ENCODE measurements around the gene CDC42BPG. TPM values are rescaled to one million over a fixed set of nuclear protein-coding genes. Genes with fewer than 3 reads are reported as not detected.

Gene CDC42BPG, protein sequence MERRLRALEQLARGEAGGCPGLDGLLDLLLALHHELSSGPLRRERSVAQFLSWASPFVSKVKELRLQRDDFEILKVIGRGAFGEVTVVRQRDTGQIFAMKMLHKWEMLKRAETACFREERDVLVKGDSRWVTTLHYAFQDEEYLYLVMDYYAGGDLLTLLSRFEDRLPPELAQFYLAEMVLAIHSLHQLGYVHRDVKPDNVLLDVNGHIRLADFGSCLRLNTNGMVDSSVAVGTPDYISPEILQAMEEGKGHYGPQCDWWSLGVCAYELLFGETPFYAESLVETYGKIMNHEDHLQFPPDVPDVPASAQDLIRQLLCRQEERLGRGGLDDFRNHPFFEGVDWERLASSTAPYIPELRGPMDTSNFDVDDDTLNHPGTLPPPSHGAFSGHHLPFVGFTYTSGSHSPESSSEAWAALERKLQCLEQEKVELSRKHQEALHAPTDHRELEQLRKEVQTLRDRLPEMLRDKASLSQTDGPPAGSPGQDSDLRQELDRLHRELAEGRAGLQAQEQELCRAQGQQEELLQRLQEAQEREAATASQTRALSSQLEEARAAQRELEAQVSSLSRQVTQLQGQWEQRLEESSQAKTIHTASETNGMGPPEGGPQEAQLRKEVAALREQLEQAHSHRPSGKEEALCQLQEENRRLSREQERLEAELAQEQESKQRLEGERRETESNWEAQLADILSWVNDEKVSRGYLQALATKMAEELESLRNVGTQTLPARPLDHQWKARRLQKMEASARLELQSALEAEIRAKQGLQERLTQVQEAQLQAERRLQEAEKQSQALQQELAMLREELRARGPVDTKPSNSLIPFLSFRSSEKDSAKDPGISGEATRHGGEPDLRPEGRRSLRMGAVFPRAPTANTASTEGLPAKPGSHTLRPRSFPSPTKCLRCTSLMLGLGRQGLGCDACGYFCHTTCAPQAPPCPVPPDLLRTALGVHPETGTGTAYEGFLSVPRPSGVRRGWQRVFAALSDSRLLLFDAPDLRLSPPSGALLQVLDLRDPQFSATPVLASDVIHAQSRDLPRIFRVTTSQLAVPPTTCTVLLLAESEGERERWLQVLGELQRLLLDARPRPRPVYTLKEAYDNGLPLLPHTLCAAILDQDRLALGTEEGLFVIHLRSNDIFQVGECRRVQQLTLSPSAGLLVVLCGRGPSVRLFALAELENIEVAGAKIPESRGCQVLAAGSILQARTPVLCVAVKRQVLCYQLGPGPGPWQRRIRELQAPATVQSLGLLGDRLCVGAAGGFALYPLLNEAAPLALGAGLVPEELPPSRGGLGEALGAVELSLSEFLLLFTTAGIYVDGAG (N-terminal part only)
- total RNA-seq (2022; extraction: Qiagen RNA extraction; ENCODE audit: low read depth) = 1.4 to 1.8 TPM (median 1.6 TPM) in 5 replicates

DNA sequence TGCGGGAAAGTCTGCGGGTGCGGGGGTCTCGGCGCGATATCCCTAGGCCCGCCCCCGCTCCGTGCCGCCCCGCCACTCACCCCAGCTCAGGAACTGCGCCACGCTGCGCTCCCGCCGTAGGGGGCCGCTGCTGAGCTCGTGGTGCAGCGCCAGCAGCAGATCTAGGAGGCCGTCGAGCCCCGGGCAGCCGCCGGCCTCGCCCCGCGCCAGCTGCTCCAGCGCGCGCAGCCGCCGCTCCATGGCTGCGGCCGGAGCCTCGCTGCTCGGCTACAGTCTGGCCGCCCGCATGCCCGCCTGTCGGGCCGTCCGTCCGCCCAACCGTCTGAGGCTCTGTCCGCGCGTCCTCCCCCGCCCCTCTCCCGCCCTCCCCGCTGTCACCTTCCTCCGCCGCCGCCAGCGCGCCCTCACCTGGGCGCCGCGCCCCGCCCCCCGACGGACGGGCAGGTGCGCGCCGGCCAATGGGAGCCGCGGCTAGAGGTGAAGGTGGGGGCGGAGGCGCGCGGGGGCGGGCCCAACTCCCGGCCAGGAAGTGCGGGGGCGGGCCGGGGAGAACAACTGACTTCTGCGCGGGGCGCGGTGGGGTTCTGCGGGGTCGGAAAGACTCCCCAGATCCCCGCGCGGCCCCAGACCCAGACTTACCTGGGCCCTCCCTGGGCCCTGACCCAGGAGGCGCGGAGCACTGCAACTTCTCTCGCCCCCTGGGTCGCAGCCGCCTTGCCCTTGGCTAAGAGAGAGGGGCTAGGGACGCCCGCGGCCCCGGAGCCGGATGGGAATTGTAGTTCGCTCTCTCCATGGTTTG is at the start of gene CDC42BPG:
Gene CDC42BPG, minus strand, starts transcription at position 324 of the 799 bp plus-strand sequence. Its CDS starts 84 bp downstream, at position 240.

DNA sequence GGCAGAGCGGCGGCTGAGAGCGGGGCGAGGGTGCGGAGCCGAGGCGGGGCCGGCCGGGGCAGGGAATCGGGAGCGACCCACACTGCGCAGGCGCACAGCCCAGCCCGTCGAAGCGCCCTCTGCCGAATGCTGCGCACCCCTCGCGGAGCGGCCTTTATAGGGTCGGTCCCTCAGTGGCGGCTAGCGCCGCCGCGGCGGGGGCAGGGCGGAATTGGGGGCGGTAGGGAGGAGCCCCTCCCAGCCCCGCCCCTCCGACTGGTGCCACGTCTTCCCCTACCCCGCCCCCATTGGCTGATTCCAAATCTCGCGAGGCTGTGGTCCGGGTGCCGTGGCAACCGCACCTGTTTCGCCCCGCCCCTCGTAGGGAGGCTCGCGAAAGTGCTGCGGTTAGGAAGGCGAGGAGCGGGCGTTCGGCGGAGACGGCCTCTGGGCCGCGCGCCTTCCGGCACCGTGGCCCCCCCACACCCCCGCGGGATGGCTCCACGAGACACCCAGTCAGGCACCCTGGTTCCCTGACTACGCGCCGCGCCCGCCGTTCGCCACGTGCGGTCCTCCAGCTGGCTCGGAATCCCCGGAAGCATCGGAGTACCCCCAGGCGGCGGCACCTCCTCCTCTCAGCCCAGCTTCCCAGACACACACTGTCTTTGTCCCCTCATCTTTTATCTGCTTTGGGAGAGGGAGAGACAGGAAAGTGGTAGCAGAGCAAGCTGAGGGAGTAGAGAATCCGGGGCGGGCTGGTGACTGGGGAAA is 34.2 kb upstream of the CDC42BPG start, which contains the start of gene EHD1:
Gene EHD1, minus strand, starts transcription at position 128 of the 750 bp plus-strand sequence. CDS start 157 bp downstream, outside the sequence.

DNA sequence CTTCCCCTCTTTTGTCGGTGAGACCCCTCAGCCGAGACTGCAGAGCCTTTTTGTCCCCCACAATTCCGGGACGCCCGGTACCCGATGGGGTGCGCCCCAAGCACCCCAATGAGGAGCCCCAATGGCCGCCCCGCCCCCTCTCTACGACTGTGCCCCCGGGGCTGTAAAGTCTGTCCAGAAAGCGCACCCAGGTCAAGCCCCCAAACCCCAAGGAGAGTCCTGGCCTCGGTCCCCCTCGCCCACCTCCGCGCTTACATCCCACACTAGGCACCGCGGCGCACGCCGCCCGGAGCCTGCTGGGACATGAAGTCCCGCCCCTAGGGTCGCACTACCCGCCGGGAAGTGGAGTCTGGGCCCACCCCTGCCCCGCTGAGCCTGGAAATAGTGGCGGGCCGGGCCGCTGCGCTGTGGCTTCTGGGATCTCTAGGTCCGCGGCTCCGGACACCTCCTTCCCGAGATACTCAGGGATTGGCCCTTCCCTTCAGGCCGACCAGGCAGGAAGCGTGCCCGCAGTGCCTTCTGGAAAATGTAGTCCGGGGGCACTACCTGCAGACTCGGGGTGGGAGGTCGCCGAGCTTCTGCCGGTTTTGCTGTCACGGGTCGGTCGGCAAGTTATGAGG is 34.1 kb downstream of the CDC42BPG start, which contains the start of gene MEN1:
Gene MEN1, minus strand, starts transcription at position 281 of the 620 bp plus-strand sequence. CDS start 442 bp downstream, outside the sequence.

DNA sequence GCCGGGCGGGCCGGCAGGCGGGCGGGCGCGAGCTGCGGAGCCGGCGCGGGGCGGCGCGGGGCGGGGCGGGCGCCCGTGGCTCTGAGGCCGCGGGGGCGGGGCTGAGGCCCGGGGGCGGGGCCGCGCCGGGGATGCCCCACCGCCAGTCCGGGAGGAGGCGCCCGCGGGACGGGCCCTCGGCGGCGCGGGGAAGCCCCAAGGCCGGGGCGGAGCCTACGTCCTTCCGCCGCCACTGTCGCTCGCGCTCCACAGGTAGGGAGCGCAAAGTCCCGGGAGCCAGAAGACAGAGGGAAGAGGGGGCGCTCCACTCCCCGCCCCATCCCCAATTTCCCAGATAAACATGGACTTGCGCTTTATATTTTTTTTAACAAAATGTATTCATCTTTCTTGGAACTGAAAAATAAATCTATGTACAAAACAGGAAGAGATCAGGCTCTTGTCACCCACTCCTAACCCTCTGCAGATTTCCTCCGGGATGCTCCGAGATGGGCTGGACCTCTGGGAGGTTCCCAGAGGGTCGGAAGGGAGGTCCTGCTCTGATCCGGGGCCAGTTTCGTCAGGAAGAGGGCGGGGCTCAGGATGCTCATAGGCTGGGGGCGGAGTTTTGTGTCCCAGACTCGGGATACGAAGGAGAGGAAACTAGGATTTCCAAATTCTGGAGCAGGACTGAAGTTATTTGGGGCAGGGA is 41.2 kb downstream of the CDC42BPG start, which contains the start of gene MAP4K2:
Gene MAP4K2, minus strand, starts transcription at position 57 of the 688 bp plus-strand sequence. CDS start 65 bp downstream, outside the sequence.

DNA sequence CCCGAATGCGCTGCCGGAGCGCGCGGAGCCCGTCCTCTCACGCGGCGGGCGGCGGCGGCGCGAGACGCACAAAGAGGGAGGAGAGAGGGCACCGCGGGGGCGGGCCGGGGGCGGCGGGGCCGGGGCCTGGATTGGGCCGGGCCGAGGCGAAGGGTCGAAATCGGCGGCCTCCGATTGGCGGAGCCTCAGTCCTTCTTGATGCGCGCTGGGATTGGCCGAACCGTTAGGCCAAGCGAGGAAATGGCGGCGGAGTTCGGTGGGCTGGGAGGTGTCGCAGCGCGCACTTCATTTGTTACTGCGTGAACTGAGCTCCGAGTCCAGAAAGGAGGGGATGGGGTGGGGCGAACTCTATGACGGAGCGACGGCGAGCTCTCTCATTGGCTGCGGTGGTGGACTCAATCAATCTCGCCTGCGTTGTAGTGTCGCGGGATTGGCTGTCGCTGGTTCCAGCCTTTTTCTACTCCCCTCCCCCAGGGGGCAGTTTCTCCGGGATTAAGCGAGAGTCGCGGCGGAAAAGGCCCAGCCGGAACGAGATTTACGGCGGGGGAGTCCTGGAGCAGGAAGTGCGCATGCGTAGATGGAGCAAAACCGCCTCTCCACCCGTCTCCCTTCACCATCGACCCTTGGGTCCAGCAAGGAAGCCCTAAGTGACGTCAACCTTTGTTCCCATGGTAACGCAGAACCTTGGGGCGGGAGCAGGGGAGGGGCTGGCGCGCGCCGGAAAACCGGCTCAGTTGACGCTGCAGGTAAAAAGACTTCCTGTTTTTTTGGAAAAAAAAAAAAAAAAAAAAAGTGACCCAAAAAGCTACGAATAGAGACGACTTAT is 65.8 kb downstream of the CDC42BPG start, which contains the start of gene SF1:
Gene SF1, minus strand, starts transcription at position 70 of the 826 bp plus-strand sequence. CDS start 150 bp downstream, outside the sequence.

Other genes with a start within 250 kb of the CDC42BPG start
- gene NRXN2, start 121.5 kb downstream of the CDC42BPG start, total RNA-seq (2022; extraction: Qiagen RNA extraction; ENCODE audit: low read depth) = 0.03 to 0.30 TPM (median 0.12 TPM) in 5 replicates
- gene RASGRP2, start 100.5 kb downstream of the CDC42BPG start, total RNA-seq (2022; extraction: Qiagen RNA extraction; ENCODE audit: low read depth) = 0.74 to 1.4 TPM (median 1.1 TPM) in 5 replicates
- 0.23 to 0.79 TPM (median 0.29 TPM) in 5 replicates for gene PYGM, start 84.7 kb downstream of the CDC42BPG start, total RNA-seq (2022; extraction: Qiagen RNA extraction; ENCODE audit: low read depth)
- gene SF1, start 66.1 kb downstream of the CDC42BPG start, total RNA-seq (2022; extraction: Qiagen RNA extraction; ENCODE audit: low read depth) = 166 to 232 TPM (median 185 TPM) in 5 replicates
- gene MAP4K2, start 41.4 kb downstream of the CDC42BPG start, total RNA-seq (2022; extraction: Qiagen RNA extraction; ENCODE audit: low read depth) = 7.8 to 9.8 TPM (median 8.8 TPM) in 5 replicates
- gene MEN1, start 34.1 kb downstream of the CDC42BPG start, total RNA-seq (2022; extraction: Qiagen RNA extraction; ENCODE audit: low read depth) = 32.5 to 49.0 TPM (median 43.6 TPM) in 5 replicates
- 108 to 167 TPM (median 145 TPM) in 5 replicates for gene EHD1, start 34.0 kb upstream of the CDC42BPG start, total RNA-seq (2022; extraction: Qiagen RNA extraction; ENCODE audit: low read depth)
- 16.1 to 24.5 TPM (median 22.2 TPM) in 5 replicates for gene ATG2A, start 72.6 kb upstream of the CDC42BPG start, total RNA-seq (2022; extraction: Qiagen RNA extraction; ENCODE audit: low read depth)
- 5.4 to 8.6 TPM (median 6.1 TPM) in 5 replicates for gene PPP2R5B, start 80.0 kb upstream of the CDC42BPG start, total RNA-seq (2022; extraction: Qiagen RNA extraction; ENCODE audit: low read depth)
- gene GPHA2, start 91.2 kb upstream of the CDC42BPG start, total RNA-seq (2022; extraction: Qiagen RNA extraction; ENCODE audit: low read depth) = not detected in 5 replicates
- 0.10 TPM in 1 of 5 replicates, not detected in the others for gene MAJIN, start 127.5 kb upstream of the CDC42BPG start, total RNA-seq (2022; extraction: Qiagen RNA extraction; ENCODE audit: low read depth)
- gene BATF2, start 152.3 kb upstream of the CDC42BPG start, total RNA-seq (2022; extraction: Qiagen RNA extraction; ENCODE audit: low read depth) = 0.71 to 1.3 TPM (median 1.1 TPM) in 5 replicates
- 158 to 190 TPM (median 185 TPM) in 5 replicates for gene ARL2, start 169.5 kb upstream of the CDC42BPG start, total RNA-seq (2022; extraction: Qiagen RNA extraction; ENCODE audit: low read depth)
- 22.8 to 24.5 TPM (median 23.7 TPM) in 5 replicates for gene SNX15, start 182.8 kb upstream of the CDC42BPG start, total RNA-seq (2022; extraction: Qiagen RNA extraction; ENCODE audit: low read depth)
- 32.2 to 54.3 TPM (median 50.2 TPM) in 5 replicates for gene SAC3D1, start 196.6 kb upstream of the CDC42BPG start, total RNA-seq (2022; extraction: Qiagen RNA extraction; ENCODE audit: low read depth)
- gene NAALADL1, start 213.9 kb upstream of the CDC42BPG start, total RNA-seq (2022; extraction: Qiagen RNA extraction; ENCODE audit: low read depth) = not detected in 5 replicates
- 58.8 to 74.6 TPM (median 69.2 TPM) in 5 replicates for gene CDCA5, start 239.4 kb upstream of the CDC42BPG start, total RNA-seq (2022; extraction: Qiagen RNA extraction; ENCODE audit: low read depth)
- 32.3 to 37.2 TPM (median 34.7 TPM) in 5 replicates for gene ZFPL1, start 239.6 kb upstream of the CDC42BPG start, total RNA-seq (2022; extraction: Qiagen RNA extraction; ENCODE audit: low read depth)

Data from A549 treated with CpdA at 1 μM for 4 hours (cell line).